ENCODE results near the gene KRTAP19-1. TPM values are rescaled to one million over a fixed set of nuclear protein-coding genes. Genes with fewer than 3 reads are reported as not detected.
A peak's percentile ranks its signal among the peaks of the same experiment; 100 is the strongest.

The KRTAP19-1 gene
- total RNA-seq, 1 donor from 2014 or later, result not detected

GRCh38 chr21:30434033-30434631 lies 46.0 kb downstream of the KRTAP19-1 start:
- H3K9me3 Mint-ChIP-seq (ENCODE audit: unreplicated experiment), result no peaks in the 10 kb centered on the region
- no peaks in the 10 kb centered on the region for H3K36me3 Mint-ChIP-seq (ENCODE audit: unreplicated experiment)
- TF ChIP-seq CTCF (IDR thresholded peaks at IDR 0.05), result peak; percentile 78
- peaks cover 41% of the 10 kb centered on the region for H3K27me3 Mint-ChIP-seq (ENCODE audit: unreplicated experiment)
- H3K4me3 Mint-ChIP-seq (ENCODE audit: unreplicated experiment), result no peak overlapping the region
- DNase-seq (ENCODE audit: extremely low spot score, unreplicated experiment), result no peak
- no peak overlapping the region for H3K27ac Mint-ChIP-seq (ENCODE audit: unreplicated experiment)
- no peaks in the 10 kb centered on the region for H3K4me1 Mint-ChIP-seq (ENCODE audit: unreplicated experiment)

- no peaks in the 10 kb centered on the region for H3K4me1 Mint-ChIP-seq (ENCODE audit: unreplicated experiment)
- H3K9me3 Mint-ChIP-seq (ENCODE audit: unreplicated experiment), result no peaks in the 10 kb centered on the region
- H3K27ac Mint-ChIP-seq (ENCODE audit: unreplicated experiment), result no peak within 1 kb of the TSS
- no peak for DNase-seq (ENCODE audit: extremely low spot score, unreplicated experiment)
- H3K4me3 Mint-ChIP-seq (ENCODE audit: unreplicated experiment), result no peak within 1 kb of the TSS
- TF ChIP-seq CTCF (IDR thresholded peaks at IDR 0.05), result no peak
- peaks cover 24% of the 10 kb centered on the region for H3K27me3 Mint-ChIP-seq (ENCODE audit: unreplicated experiment)
- H3K36me3 Mint-ChIP-seq (ENCODE audit: unreplicated experiment), result no peaks in the 10 kb centered on the region
Measured at GRCh38 chr21:30430170-30430655, 50.0 kb downstream of the KRTAP19-1 start, which contains the start of gene KRTAP13-4. KRTAP13-4 (plus strand) TSS chr21:30430220; CDS start chr21:30430276, 56 bp downstream.

Other genes with a start within 250 kb of the KRTAP19-1 start
- not detected in 2 replicates for gene KRTAP24-1, start 197.4 kb downstream of the KRTAP19-1 start, total RNA-seq
- not detected in 2 replicates for gene KRTAP25-1, start 190.9 kb downstream of the KRTAP19-1 start, total RNA-seq
- gene KRTAP26-1, start 160.1 kb downstream of the KRTAP19-1 start, total RNA-seq, result not detected in 2 replicates
- not detected in 2 replicates for gene KRTAP27-1, start 142.7 kb downstream of the KRTAP19-1 start, total RNA-seq
- gene KRTAP23-1, start 131.8 kb downstream of the KRTAP19-1 start, total RNA-seq, result not detected in 2 replicates
- not detected in 2 replicates for gene KRTAP13-2, start 108.1 kb downstream of the KRTAP19-1 start, total RNA-seq
- not detected in 2 replicates for gene KRTAP13-1, start 84.3 kb downstream of the KRTAP19-1 start, total RNA-seq
- gene KRTAP13-3, start 54.4 kb downstream of the KRTAP19-1 start, total RNA-seq, result not detected in 2 replicates
- gene KRTAP13-4, start 50.1 kb downstream of the KRTAP19-1 start, total RNA-seq, result not detected in 2 replicates
- gene KRTAP15-1, start 40.1 kb downstream of the KRTAP19-1 start, total RNA-seq, result not detected in 2 replicates
- gene KRTAP19-2, start 7.1 kb upstream of the KRTAP19-1 start, total RNA-seq, result not detected in 2 replicates
- gene KRTAP19-3, start 11.6 kb upstream of the KRTAP19-1 start, total RNA-seq, result not detected in 2 replicates
- gene KRTAP19-4, start 16.8 kb upstream of the KRTAP19-1 start, total RNA-seq, result not detected in 2 replicates
- not detected in 2 replicates for gene KRTAP19-5, start 21.8 kb upstream of the KRTAP19-1 start, total RNA-seq
- gene KRTAP19-6, start 61.5 kb upstream of the KRTAP19-1 start, total RNA-seq, result not detected in 2 replicates
- not detected in 2 replicates for gene KRTAP19-7, start 80.9 kb upstream of the KRTAP19-1 start, total RNA-seq
- gene KRTAP22-2, start 110.0 kb upstream of the KRTAP19-1 start, total RNA-seq, result not detected in 2 replicates
- not detected in 2 replicates for gene KRTAP6-3, start 112.1 kb upstream of the KRTAP19-1 start, total RNA-seq
- not detected in 2 replicates for gene KRTAP6-2, start 118.5 kb upstream of the KRTAP19-1 start, total RNA-seq
- gene KRTAP22-1, start 120.7 kb upstream of the KRTAP19-1 start, total RNA-seq, result not detected in 2 replicates
- not detected in 2 replicates for gene KRTAP6-1, start 133.6 kb upstream of the KRTAP19-1 start, total RNA-seq
- not detected in 2 replicates for gene KRTAP20-1, start 136.1 kb upstream of the KRTAP19-1 start, total RNA-seq
- not detected in 2 replicates for gene KRTAP20-4, start 140.3 kb upstream of the KRTAP19-1 start, total RNA-seq
- not detected in 2 replicates for gene KRTAP20-2, start 154.8 kb upstream of the KRTAP19-1 start, total RNA-seq
- gene KRTAP20-3, start 162.5 kb upstream of the KRTAP19-1 start, total RNA-seq, result not detected in 2 replicates
- not detected in 2 replicates for gene KRTAP21-3, start 238.4 kb upstream of the KRTAP19-1 start, total RNA-seq

Data from osteocyte (in vitro differentiated cells).